ENCODE results near the gene SMIM28.
"Not testable (repeated sequence)": the region's sequence is repeated elsewhere in the genome, so short reads cannot be mapped to it uniquely, and the experiment has no call there.

The SMIM28 gene

GRCh38 chr6:138377844-138378243, at the start of gene SMIM28:
TSS of gene SMIM28 (plus strand) at chr6:138377905. CDS start at chr6:138378073, 168 bp downstream.
- no peak for DNase-seq (ENCODE audit: low spot score)

GRCh38 chr6:138328210-138328609, 49.5 kb upstream of the SMIM28 start:
- no peak for DNase-seq (ENCODE audit: low spot score)

- DNase-seq (ENCODE audit: low spot score), result no peak
These were observed 46.9 kb upstream of the SMIM28 start for GRCh38 chr6:138330763-138331162.

GRCh38 chr6:138331444-138331843, 46.3 kb upstream of the SMIM28 start:
- DNase-seq (ENCODE audit: low spot score), result no peak

- no peak for DNase-seq (ENCODE audit: low spot score)
These were observed 45.7 kb upstream of the SMIM28 start for GRCh38 chr6:138331984-138332383.

- DNase-seq (ENCODE audit: low spot score), result no peak
These were observed 43.7 kb upstream of the SMIM28 start for GRCh38 chr6:138334000-138334399.

GRCh38 chr6:138334963-138335362, 42.7 kb upstream of the SMIM28 start:
- DNase-seq (ENCODE audit: low spot score), result no peak

- no peak for DNase-seq (ENCODE audit: low spot score)
These were observed 41.5 kb upstream of the SMIM28 start for GRCh38 chr6:138336221-138336620.

- DNase-seq (ENCODE audit: low spot score), result no peak
These were observed 40.6 kb upstream of the SMIM28 start for GRCh38 chr6:138337076-138337475.

- DNase-seq (ENCODE audit: low spot score), result no peak
These were observed 38.7 kb upstream of the SMIM28 start for GRCh38 chr6:138339024-138339423.

- DNase-seq (ENCODE audit: low spot score), result no peak
These were observed 36.5 kb upstream of the SMIM28 start for GRCh38 chr6:138341176-138341575.

GRCh38 chr6:138343112-138343511, 34.6 kb upstream of the SMIM28 start:
- DNase-seq (ENCODE audit: low spot score), result no peak

- DNase-seq (ENCODE audit: low spot score), result no peak
These were observed 32.0 kb upstream of the SMIM28 start for GRCh38 chr6:138345565-138346285.

GRCh38 chr6:138346302-138347195, 31.2 kb upstream of the SMIM28 start:
- DNase-seq (ENCODE audit: low spot score), result no peak

- no peak for DNase-seq (ENCODE audit: low spot score)
These were observed 29.8 kb upstream of the SMIM28 start for GRCh38 chr6:138347864-138348263.

GRCh38 chr6:138349891-138350290, 27.8 kb upstream of the SMIM28 start:
- DNase-seq (ENCODE audit: low spot score), result no peak

GRCh38 chr6:138357928-138358327, 19.8 kb upstream of the SMIM28 start:
- no peak for DNase-seq (ENCODE audit: low spot score)

GRCh38 chr6:138368684-138369083, 9.0 kb upstream of the SMIM28 start:
- DNase-seq (ENCODE audit: low spot score), result not testable (repeated sequence)

GRCh38 chr6:138370631-138371451, 6.9 kb upstream of the SMIM28 start:
- no peak for DNase-seq (ENCODE audit: low spot score)

- no peak for DNase-seq (ENCODE audit: low spot score)
These were observed 6.3 kb upstream of the SMIM28 start for GRCh38 chr6:138371452-138371711.

- DNase-seq (ENCODE audit: low spot score), result no peak
These were observed 6.0 kb upstream of the SMIM28 start for GRCh38 chr6:138371720-138372119.

GRCh38 chr6:138372711-138373463, 4.8 kb upstream of the SMIM28 start:
- no peak for DNase-seq (ENCODE audit: low spot score)
